ENCODE results near the gene SH2D3C.
"Not testable (repeated sequence)": the region's sequence is repeated elsewhere in the genome, so short reads cannot be mapped to it uniquely, and the experiment has no call there.

The SH2D3C gene

DNA sequence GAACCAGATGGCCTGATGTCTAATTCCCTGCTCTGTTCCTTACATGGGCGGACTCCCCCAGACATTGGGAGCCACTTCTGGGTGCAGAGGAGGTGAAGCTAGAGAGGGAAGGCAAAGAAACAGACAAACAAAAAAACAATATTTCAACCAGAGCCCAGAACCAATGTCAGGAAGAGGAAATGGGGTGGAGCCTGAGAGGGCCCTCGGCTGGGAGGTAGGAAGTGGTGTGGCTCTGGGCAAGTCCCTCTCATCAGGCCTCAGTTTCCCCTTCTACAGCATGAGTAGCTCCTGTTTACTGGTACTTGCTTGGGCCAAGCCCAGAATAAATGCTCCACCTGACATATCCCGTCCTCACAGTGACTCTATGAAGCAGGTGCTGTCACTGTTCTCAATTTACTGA, 11.1 kb downstream of the SH2D3C start:
- DNase-seq (ENCODE audit: low spot score) = no peak

DNA sequence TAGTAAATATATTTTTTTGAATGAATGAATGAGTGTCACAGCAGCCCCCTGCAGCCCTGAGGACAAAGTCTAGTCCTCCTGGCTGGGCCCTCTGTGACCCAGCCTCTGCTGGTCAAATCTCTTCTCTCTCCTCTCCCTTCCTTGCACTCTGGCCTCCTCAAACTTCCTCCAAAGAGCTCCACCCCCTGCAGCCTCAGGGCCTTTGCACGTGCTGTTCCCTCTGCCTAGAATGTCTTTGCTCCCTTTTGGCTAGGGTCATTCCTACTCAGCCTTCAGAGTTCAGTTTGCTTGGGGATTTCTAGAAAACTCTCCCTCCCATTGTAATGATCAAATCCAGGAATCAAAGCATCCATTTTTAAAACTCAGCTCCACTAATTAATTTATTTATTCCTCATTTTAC, 13.0 kb downstream of the SH2D3C start:
- no peak for DNase-seq (ENCODE audit: low spot score)

DNA sequence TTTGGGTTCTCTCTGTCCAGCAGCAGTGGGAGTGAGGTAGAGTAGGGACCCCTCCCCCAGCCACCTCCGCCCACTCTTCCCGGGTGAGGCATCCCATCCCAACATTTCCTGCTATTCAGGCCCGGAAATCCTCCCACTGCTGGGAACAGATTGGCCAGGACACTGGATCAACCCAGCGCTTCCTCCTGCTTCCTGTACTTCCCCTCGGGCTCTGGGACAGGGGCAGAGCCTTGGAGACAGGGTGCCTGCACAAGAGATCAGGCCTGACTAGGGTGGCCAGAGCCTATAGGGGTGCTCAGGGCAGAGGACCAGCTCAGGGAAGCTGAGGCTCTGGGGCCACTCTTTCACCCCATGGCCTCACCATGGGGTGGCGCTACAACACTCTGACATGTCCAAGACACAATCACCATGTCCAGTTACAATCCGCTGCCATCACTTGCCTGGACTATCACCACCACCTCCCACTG, 14.5 kb downstream of the SH2D3C start:
- DNase-seq (ENCODE audit: low spot score) = peak; percentile 40

DNA sequence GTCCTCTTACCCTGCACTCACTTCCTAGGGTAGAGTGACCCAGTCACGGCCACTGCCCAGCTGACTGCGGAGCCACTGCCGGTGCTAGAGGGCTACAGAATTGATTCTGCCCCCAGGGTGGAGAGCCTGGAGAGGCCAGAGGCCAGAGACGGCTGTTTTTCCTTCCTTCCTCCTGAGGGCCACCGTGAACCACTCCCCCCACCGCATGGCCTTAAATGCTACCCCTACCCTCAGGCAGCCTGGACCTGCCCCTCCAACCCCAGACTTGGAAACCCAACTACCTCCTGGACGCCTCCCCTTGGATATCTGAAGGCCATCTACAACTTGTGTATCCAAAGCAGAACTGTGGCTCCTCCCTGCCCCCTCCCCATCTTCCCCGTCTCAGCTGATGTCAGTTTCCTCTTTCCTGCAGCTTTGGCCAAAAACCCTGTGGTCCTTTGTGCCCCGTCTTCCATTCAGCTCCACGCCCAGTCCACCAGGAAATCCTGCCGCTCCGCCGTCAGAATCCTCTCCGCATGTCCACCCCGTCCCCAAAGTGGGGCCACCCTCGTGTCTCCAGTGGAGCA, 16.3 kb downstream of the SH2D3C start:
- DNase-seq (ENCODE audit: low spot score) = no peak

DNA sequence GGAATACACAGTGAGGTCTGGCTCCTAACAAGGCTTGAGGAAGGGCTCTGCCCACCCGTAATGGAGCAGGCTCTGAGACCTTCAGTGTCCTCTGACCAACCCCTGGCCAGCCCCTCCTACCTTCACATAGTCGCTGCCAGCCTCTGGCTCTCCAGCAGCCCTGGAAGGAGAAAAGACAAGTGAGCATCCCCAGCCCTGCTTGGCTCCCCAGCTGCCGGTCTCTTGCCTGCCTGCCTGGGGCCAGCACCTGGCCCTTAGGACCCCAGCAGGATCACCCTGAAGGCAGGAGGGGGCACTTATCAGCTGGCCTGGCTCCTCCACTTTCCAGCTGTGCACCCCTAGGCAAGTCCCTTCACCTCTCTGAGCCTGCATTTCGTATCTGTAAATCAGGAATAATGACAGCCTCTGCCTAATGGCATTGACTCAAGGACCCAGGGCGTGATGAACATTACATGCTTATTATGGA, 16.9 kb downstream of the SH2D3C start:
- no peak for DNase-seq (ENCODE audit: low spot score)

DNA sequence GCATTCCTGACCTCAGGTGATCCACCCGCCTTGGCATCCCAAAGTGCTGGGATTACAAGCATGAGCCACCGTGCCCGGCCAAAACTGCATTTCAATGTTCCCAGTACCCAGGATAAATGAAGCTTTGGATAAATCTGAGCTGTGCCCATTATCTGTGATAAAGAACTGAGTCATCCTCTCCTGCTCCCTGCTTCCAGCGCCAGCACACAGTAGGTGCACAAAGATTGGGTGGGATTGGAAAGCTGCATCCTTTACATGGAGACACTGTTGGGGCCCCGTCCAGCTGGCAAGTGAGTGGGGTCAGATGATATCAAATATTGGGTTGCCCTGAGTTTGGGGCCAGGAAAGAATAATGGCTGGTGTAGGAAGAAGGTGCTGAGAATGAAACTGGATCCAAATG, 17.4 kb downstream of the SH2D3C start:
- DNase-seq (ENCODE audit: low spot score) = no peak

DNA sequence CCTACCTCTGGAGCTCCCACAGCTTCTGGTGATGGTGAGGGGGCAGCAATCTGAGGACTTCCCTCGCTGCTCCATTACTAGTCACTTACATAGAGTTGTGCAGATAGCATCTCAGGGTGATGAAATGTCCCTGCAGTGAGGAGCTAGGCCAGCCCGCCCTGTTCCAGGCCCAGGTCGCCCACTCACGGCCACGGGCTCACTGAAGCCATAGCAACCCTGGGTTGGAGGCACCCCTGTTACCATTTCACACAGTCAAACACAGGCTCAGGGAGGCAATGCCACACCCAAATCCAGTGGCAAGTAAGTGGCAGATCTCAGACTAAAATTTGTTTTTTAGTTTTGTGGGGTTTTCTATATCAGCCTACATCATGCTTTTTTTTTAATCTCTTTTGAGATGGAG, 19.6 kb downstream of the SH2D3C start:
- DNase-seq (ENCODE audit: low spot score) = no peak

DNA sequence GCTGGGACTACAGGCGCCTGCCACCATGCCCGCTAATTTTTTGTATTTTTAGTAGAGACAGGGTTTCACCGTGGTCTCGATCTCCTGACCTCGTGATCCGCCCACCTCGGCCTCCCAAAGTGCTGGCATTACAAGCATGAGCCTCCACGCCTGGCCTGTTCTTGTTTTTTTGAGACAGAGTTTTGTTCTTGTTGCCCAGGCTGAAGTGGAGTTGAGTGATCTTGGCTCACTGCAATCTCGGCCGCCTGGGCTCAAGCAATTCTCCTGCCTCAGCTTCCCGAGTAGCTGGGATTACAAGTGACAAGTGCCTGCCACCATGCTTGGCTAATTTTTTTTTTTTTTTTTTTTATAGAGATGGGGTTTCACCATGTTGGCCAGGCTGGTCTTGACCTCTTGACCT, 21.7 kb downstream of the SH2D3C start:
- DNase-seq (ENCODE audit: low spot score) = not testable (repeated sequence)

DNA sequence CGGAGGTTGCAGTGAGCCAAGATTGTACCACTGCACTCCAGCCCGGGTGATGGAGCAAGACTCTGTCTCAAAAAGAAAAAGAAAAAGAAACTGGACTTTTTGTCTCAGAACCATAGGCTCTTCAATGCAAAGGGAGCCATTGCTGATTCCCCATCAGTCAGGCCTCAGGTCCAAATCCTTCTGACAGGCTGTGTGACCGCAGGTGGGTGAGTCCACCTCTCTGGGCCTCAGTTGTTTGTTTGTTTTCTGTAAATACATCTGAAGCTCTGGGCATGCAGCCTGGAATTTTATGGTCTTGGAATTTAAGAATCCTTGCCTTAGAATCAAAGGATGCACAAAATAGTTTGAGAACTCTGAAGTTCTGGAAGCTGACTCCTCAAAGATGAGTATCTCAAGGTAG, 22.2 kb downstream of the SH2D3C start:
- DNase-seq (ENCODE audit: low spot score) = no peak

DNA sequence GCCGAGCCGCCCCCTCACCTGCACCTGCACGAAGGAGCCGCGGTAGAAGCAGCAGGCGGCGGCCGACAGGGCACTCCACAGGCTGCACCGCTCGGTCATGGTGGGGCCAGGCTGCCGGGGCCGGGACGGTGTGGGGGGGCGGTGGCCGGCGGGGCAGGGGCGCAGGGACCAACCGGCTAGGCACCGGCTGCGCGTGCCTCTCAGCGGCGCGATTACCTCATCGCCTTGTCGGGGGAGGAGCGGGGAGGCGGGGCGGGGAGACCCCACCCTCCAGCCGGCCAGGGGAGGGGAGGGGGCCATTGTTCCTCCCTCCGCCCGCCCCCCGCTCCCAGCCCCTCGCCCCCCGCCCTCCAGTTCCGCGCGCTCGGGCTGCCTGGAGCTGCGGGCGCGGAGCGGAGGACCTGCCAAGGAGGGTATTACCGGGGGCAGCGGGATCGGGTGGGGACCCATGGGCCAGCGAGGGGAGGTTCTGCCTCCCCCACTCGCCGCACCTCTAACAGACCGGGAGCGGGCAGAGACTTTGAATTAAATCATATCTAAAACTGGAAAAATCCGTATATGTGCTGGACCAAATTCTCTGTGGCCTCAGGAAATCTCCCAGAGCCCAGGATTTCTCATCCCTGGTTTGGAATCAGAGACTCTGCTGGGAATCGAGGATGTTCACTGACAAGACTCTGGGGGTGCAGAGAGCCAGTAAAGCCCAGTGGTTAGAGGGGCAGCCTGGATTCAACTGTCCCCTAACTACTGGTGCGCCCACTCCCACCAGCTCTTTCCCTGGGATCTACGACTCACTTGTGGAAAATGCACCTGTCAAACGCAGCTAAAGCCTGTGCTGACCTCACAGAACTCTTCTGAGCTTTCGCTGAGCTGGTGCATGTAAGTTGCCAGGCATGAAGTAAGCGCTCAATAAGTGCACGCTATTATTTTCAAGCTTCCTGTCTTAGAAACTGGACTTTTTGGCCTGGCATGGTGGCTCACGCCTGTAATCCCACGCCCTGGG, 23.1 kb downstream of the SH2D3C start:
- DNase-seq (ENCODE audit: low spot score) = no peak

DNA sequence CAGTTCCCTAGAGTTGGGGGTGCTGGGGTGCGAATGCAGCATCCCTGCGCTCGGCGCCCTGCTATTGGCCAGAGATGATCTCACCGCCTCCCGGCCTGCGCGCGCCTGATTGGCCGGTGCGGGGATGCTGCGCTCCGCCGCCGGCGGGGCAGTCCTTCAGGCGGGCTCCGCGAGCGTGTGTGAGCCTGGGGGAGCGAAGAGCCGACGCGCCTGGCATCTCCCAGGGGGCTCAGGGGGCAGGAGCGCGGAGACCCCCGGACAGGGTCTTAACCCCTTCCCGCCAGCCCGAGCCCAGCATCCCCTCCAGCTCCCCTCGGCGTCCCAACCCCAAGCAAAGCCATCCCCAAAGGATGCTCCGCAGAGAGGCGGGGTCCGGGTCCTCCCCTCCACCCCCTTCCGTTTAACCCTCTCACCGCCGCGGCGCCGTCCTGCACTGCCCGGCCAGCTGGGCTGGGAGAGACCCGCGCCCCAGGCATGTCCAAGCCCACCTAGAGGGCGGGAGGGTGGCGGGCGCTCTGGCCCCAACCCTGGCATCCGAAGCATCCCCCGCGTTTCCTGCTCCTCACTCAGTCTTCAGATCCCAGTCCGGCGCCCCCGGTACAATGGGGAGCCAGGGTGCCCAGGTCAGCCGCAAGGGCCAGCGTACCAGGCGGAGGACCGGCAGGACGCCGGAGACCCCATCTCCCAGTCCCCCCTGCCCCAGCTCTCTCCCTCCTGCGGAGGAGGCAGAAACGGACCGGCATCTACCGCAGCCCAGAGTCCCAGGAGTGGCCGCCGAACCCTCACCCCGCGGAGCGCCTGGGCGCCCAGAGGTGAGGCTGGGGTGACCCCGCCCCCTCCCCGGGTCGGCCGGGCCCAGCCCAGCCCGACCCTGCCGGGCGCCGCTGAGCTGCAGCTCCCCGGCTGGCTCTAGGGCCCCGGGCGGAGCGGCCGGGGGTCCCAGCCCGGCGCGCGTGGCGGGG, 24.1 kb downstream of the SH2D3C start:
- no peak for DNase-seq (ENCODE audit: low spot score)

DNA sequence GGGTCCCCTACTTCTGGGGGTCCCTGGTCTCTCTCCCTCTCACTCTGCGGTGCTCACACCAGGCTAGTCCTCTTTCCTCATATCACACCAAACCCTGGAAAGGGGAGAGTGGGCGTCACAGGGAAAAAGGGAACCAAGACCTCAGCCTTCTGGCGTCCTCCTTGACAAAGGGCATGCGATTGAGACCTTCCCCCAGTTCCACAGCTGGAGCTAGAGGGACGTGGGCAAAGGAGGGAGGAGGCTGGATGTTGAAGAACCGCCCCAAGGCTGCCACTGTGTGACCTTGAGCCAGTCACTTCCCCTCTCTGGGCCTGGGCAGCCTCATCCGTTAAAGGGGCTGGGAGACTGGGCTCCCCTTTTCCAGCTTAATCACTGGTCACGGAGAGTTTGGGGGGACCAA, 24.8 kb downstream of the SH2D3C start:
- no peak for DNase-seq (ENCODE audit: low spot score)

DNA sequence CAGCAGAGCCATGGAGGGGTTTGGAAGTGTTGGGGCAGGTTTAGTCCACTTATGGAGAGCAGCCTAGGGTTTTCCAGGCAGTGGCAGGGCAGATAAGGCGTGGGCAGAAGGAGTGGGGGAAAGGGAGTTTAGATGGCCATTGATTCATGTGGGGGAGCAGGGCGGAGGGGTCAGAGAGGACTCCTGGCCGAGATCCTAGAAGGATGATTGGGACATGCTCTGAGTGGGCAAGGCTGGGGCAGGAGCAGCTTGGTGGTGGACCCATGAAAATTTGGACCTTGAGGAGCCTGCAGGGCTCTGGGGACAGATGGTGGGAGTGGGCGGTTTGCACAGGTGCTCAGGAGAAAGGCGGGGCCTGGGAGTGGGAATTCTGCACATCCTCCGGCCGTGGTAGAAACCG, 25.3 kb downstream of the SH2D3C start:
- DNase-seq (ENCODE audit: low spot score) = no peak

DNA sequence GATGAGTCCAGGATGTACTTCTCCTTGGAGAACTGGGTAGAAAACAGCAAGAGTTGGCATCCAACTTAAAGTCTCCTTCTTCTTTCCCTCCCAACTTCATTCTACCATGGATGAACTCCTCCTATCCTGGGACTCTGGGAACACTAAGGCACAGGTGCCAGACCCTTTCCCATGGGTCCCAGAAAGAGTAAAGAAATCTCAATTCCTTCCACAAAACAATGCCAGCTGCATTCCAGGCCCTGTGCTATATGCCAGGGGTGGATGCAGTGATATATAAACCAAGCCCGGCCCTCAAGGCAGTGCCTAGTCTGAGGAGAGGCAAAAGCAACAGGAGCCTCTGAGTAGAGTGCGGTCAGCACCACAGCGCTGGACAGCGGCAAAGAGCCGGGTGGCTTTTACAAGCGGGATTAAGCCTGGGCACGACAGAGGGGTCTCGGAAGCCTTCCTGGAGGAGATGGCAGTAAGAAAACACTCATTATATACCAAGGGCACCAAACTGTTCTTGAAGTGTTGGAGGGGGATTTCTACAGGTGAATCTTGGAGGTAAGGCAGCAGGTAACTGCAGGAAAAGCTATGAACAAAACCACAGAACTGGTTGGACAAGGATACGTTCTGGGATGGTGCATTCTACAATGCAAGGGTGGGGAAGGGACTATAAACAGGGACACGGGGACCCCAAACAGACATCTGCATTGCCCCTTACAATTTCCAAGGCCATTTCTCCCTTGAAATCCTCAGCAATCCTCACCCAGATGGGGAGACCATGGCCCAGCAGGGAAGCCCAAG, 27.0 kb downstream of the SH2D3C start:
- DNase-seq (ENCODE audit: low spot score) = no peak

DNA sequence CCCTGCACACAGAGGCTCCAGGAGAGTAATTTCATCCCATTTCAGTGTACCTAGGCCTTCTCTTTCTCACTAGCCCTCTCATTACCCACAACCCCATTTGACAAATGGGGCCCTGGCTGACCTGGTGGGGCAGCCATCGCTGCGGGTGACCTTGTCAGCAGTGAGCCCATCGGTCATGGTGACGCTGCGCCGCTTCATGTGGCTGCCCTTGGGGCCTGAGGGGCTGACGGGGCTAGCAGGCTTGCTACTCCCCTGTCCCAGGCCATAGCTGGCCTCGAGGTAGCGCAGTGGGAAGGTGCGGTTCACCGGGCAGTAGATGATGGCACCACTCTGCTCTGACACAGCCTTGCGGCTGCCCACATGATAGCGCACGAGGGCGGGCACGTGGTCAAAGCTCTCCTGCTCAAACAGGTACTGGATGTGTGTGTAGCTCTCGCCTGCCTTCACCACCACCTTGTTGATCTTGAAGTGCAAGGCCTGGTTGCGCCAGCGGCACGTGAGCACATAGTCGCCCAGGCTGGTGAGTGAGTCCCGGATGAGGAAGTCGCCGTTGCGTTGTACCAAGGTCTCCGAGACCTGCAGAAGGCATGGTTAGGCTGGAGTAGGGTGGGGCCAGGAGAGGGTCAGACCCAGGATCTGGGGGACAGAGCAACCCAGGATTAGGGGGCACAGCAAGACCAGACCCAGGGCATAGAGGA, 29.2 kb downstream of the SH2D3C start:
- no peak for DNase-seq (ENCODE audit: low spot score)

DNA sequence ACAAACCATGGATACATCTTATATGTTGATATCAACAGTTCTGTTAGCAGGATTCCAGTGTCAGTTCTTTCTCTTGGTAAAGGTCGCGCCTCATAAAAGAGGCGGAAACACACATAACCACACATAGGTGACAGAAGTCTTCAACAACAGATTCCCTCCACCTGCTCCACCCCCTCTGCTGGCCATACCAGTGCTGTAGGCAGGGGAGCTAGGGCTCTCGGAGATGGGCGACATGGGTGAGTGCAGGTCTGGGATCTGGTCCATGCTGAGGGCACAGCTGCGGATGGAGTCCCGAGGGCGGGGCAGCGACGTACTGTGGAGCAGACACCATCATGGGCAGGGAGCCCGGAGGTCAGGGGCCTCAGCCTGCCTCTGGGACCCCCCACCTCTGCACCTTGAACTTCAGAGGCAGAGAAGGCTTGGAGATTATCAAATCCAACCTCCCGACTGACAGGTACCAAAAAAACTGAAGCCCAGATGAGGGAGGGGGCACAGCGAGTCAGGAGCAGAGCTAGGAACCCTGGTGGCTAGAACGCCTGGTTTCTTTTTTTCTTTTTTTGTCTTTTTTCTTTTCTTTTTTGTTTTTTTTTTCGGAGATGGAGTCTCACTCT, 31.4 kb downstream of the SH2D3C start:
- no peak for DNase-seq (ENCODE audit: low spot score)

DNA sequence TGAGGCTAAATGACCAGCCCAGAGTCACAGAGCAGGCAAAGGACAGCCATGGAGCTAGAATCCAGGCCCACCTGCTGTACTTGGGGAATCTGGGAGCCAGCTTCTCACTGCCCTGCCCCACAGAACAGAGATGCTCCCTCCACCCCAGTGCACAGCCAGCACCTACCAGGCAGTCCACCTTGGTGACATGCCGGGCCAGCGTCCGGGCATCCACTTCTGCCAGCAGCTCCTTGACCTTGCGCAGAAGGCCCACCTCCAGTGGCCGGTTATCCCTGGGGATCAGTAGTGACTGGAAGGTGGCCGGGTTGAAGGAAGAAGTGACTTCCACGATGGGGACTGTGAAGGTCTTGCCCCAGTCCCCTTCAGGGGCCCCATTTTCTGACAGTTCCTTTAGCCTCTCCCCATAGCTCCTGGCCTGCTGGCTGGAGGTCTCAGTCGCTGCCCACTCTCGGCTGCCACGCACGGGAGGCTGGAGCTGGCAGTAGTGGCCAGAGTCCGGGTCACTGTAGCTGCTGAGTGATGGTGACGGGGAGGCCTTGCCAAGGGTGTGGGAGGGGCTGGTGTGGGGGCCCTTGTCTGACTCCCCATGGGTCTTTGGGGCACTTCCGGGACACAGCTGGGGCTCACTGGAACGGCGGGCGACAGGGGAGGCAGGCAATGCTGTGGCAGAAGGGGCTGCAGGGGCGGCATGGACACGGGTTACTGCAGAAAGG, 33.9 kb downstream of the SH2D3C start:
- no peak for DNase-seq (ENCODE audit: low spot score)

DNA sequence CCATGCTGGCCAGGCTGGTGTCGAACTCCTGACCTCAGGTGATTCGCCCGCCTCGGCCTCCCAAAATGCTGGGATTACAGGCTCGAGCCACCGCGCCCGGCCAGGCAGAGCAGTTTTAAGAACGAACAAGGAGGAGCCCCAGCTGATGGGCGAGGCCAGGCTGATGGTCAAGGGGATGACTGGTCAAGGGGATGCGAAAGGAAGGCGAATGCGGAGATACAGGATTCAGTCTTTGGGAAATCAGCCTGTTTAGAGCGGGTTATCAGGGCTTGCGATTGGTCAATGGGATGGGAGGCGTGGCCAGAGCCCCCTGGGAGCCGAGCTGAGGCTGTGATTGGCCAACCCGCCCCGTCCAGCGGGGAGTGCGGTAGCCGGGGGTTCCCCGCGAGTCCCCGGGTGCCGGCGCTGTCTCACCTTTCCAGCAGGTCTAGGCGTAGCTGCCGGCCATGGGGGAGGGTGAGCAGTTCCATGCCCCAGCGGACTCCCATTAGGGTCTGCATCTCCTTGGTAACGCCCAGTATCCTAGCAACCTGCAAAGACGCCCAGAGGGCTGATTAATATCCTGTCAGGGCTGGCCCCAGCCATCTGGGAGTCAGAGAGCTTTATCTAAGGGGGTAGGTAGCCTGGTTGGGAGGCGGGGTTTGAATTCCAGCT, 35.9 kb downstream of the SH2D3C start:
- no peak for DNase-seq (ENCODE audit: low spot score)

DNA sequence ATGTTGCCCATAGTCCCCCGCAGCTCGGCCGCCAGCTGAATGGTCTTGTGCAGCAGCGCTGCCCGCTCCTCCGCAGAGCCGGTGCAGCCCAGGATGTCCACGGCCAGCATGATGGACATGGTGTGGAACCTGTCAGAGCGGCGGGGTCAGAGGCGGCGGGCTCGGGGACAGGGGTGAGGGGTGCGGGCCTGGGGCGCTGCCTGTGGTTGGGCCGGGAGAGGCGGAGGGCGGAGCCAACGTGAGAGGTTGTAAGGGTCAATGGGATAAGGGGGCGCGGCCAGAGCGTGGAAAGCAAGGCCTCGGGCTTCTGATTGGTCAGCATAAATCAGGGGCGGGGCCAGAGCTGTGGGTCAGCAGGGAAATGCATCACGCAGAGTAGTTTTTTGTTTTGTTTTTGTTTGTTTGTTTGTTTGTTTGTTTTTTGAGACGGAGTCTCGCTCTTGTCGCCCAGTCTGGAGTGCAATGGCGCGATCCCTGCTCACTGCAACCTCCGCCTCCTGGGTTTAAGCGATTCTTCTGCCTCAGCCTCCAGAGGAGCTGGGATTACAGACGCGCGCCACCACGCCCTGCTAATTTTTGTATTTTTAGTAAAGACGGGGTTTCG, 36.5 kb downstream of the SH2D3C start:
- no peak for DNase-seq (ENCODE audit: low spot score)
